ENCODE results near the gene NFE2L1. TPM values are rescaled to one million over a fixed set of nuclear protein-coding genes. Genes with fewer than 3 reads are reported as not detected.
"Not testable (repeated sequence)": the region's sequence is repeated elsewhere in the genome, so short reads cannot be mapped to it uniquely, and the experiment has no call there.

NFE2L1 gene
- total and polyA plus RNA-seq, 8 donors, result 27.4 to 74.0 (median 44.5) TPM

DNA sequence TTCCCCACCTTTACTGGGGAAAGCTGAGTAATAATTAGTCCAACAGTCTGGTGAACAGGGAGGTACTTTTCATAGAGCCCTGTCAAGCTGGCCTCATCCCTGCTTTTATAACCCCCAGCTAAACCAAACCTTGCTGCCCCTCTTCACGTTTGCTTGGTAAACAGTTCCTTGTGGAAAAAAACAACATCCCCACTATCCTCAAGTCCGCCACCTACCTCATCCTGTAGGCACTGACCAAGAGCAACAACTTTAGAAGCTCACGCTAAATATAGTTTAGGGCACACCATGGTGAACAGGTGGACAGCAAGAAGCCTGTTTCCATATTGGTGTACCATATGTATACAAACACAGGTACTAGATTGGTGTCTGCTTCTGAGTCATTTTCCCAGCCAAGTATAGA is 16.5 kb downstream of the NFE2L1 start:
- ATAC-seq (no peak), FAIRE-seq (no peak), DNase-seq (no peak)
- Histone ChIP-seq H3K4me1 (peaks cover 0 to 4% (median 0%) of the 10 kb centered on the region in 3 donors), H3K36me3 (peaks cover 0 to 11% (median 7%) of the 10 kb centered on the region in 3 donors), H3K27me3 (no peaks in the 10 kb centered on the region), H3K9me3 (no peaks in the 10 kb centered on the region), H3K27ac (no peak overlapping the region), H3K4me3 (no peak overlapping the region)
- 81 to 90% methylated on average over 3 of the region's 3 CpGs for WGBS, 2 donors
- TF ChIP-seq, protein P1, sequence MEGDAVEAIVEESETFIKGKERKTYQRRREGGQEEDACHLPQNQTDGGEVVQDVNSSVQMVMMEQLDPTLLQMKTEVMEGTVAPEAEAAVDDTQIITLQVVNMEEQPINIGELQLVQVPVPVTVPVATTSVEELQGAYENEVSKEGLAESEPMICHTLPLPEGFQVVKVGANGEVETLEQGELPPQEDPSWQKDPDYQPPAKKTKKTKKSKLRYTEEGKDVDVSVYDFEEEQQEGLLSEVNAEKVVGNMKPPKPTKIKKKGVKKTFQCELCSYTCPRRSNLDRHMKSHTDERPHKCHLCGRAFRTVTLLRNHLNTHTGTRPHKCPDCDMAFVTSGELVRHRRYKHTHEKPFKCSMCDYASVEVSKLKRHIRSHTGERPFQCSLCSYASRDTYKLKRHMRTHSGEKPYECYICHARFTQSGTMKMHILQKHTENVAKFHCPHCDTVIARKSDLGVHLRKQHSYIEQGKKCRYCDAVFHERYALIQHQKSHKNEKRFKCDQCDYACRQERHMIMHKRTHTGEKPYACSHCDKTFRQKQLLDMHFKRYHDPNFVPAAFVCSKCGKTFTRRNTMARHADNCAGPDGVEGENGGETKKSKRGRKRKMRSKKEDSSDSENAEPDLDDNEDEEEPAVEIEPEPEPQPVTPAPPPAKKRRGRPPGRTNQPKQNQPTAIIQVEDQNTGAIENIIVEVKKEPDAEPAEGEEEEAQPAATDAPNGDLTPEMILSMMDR (IDR thresholded peaks at IDR 0.05), result no peak
- intact Hi-C loops (cut with DNase I), result no loop called here

DNA sequence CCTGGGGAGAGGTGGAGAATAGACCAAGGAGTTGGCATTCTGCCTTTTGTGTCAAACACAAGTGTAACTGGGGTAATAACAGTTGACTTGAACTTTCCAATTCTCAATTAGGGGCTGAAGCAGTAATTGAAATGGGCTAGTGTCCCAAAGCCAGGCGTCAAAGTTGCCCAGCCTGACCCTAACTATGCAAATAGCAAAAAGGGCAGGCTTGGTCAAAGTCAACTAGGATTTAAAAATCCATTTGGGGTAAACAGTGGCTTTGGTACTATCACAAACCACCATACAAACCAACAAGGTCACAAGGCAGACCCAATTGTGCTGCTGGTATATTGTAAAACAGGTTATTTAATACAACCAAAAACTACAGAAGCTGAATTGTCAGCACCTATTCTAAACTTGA is 18.0 kb downstream of the NFE2L1 start:
- WGBS, 2 donors, result 30 to 34% methylated on average over 1 of the region's 1 CpG
- no peak for ATAC-seq
- TF ChIP-seq, protein P1 (IDR thresholded peaks at IDR 0.05), result no peak
- intact Hi-C loops (cut with DNase I), result no loop called here
- H3K9me3 ChIP-seq, result no peaks in the 10 kb centered on the region
- no peaks in the 10 kb centered on the region for H3K27me3 ChIP-seq
- peaks cover 0 to 6% (median 0%) of the 10 kb centered on the region in 3 donors for H3K36me3 ChIP-seq
- no peak overlapping the region for H3K4me3 ChIP-seq
- no peak for DNase-seq
- no peak for FAIRE-seq
- no peak overlapping the region for H3K27ac ChIP-seq
- peaks cover 0 to 4% (median 0%) of the 10 kb centered on the region in 3 donors for H3K4me1 ChIP-seq

DNA sequence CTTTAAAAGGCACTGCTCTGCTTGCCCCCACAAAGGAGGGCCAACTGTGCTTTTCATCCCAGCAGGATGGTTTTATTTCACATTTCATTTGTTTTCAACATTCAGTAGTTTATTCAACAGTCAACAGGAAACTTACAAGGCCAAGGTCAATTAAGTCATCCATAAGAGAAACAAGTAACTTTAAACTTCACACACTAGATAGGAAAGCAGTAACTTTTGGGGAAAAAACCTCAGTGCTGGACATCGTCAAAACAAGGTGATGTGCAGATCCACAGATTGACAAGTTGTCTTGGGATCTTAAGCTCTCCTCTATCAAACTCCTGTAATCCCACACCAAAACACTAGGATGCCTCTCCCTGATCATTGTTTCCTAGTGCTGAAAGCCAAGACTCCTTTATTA is 18.5 kb downstream of the NFE2L1 start:
- ATAC-seq (no peak), DNase-seq (no peak), FAIRE-seq (no peak)
- Histone ChIP-seq H3K9me3 (no peaks in the 10 kb centered on the region), H3K36me3 (peaks cover 0 to 6% (median 0%) of the 10 kb centered on the region in 3 donors), H3K4me1 (peaks cover 0 to 4% (median 0%) of the 10 kb centered on the region in 3 donors), H3K4me3 (no peak overlapping the region), H3K27me3 (no peaks in the 10 kb centered on the region), H3K27ac (no peak overlapping the region)
- TF ChIP-seq, protein P1 (IDR thresholded peaks at IDR 0.05), result no peak
- WGBS, 2 donors, result 69 to 76% methylated on average over 1 of the region's 1 CpG
- intact Hi-C loops (cut with DNase I), result no loop called here

DNA sequence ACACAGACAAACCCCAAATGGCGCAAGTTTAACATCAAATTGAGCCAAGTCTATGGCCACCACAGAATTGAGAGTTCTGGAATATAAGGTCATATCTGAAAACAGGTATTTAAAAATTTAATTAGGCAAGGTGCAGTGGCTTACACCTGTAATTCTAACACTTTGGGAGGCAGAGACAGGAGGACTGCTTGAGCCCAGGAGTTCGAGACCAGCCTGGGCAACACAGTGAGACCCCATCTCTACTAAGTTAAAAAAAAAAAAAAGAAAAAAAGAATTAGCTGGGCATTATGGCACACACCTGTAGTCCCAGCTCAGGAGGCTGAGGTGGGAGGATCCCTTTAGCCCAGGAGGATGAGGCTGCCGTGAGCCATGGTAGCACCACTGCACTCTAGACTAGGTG is 19.1 kb downstream of the NFE2L1 start:
- WGBS, 2 donors, result 96 to 99% methylated on average over 3 of the region's 3 CpGs
- Histone ChIP-seq H3K4me3 (no peak overlapping the region), H3K36me3 (peaks cover 0 to 6% (median 0%) of the 10 kb centered on the region in 3 donors)

DNA sequence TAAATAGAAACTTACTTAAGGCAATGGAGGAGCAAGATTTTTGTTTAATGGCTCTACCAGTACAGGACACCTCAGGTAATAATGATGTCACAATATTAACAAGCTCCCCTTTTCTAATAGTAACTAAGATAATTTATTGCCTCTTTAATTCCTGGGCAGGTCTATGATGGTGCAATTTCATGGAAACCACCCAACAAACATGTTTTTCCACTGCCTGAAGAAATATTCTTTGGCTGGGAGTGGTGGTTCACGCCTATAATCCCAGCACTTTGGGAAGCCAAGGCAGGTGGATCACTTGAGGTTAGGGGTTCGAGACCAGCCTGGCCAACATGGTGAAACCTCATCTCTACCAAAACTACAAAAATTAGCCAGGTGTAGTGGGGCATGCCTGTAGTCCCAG is 19.6 kb downstream of the NFE2L1 start:
- FAIRE-seq; DNase-seq; H3K4me1 ChIP-seq; ATAC-seq; H3K9me3 ChIP-seq; intact Hi-C loops (cut with DNase I); H3K27me3 ChIP-seq; H3K36me3 ChIP-seq; H3K27ac ChIP-seq; H3K4me3 ChIP-seq: not testable (repeated sequence)
- WGBS, 2 donors, result 65 to 82% methylated on average over 2 of the region's 2 CpGs

More for the DNA sequence above, 19.1 kb downstream of the NFE2L1 start:
- Histone ChIP-seq H3K27me3 (no peaks in the 10 kb centered on the region), H3K27ac (no peak overlapping the region), H3K9me3 (no peaks in the 10 kb centered on the region), H3K4me1 (peaks cover 0 to 4% (median 0%) of the 10 kb centered on the region in 3 donors)
- no peak for ATAC-seq
- intact Hi-C loops (cut with DNase I), result no loop called here
- TF ChIP-seq, protein P1 (IDR thresholded peaks at IDR 0.05), result no peak
- DNase-seq, result no peak
- FAIRE-seq, result no peak
